Mucosa of descending colon (tissue), 3 donors: ENCODE results near the gene SFI1. TPM values are rescaled to one million over a fixed set of nuclear protein-coding genes. Genes with fewer than 3 reads are reported as not detected.
A peak's percentile ranks its signal among the peaks of the same experiment; 100 is the strongest.

Source experiments
- ATAC-seq: fragments of 200-7000 bp; cut with Tn5 transposase; one replicate; pipeline ENCODE4 v1.9.1; 2020; ENCODE audit warnings: mild to moderate bottlenecking, moderate library complexity
- DNase-seq, 3 donors: peaks; one replicate each; pipeline ENCODE4 v3.0.0-alpha.2; 2020
- H3K36me3 ChIP-seq: fragments of 200-600 bp; one replicate; pipeline ENCODE4 v1.8.0; 2021; ENCODE audit warnings: low read depth, mild to moderate bottlenecking
- H3K4me1 ChIP-seq: fragments of 200-600 bp; one replicate; pipeline ENCODE4 v1.8.0; 2021; ENCODE audit warnings: low read depth, mild to moderate bottlenecking
- H3K4me3 ChIP-seq: fragments of 200-600 bp; one replicate; pipeline ENCODE4 v1.8.0; 2021; ENCODE audit warnings: mild to moderate bottlenecking
- H3K9me3 ChIP-seq: fragments of 200-600 bp; one replicate; pipeline ENCODE4 v1.8.0; 2021; ENCODE audit warnings: mild to moderate bottlenecking
- CTCF ChIP-seq: fragments of 200-600 bp; IDR thresholded peaks from one replicate; pipeline ENCODE4 v1.8.0; 2022; ENCODE audit warnings: antibody characterized with exemption, mild to moderate bottlenecking
- intact Hi-C, 2 donors: fragments of 100-400 bp; cut with DNase I in 1 of 2; cut with micrococcal nuclease in 1 of 2; formaldehyde crosslinking; loops; one replicate each; pipeline versions ENCODE4 v1.11.0 to v1.11.1; 2022; cut with DNase I, micrococcal nuclease
- total RNA-seq, 3 donors: library from RNA; stranded (reverse); fragmentation: NEBNext Ultra II Directional in 2 of 3; extraction: Animal tissue kit (Norgen Biotek cat#: 25700) in 2 of 3; gene quantifications; one replicate each; pipeline versions ENCODE4 v1.2.1 to v1.2.4, GENCODE V29; 2021 to 2023
- donor health status: DM: no; HTN: no; CAD: no; lungs with moderate emphysema.
- donor health status: DM: no; HTN: no; CAD: no.
- donor health status: DM: no; HTN: yes; CAD: no.

Gene SFI1
- total RNA-seq, 3 donors from 2014 or later, result 34.4 to 52.6 (median 49.5) TPM

DNA sequence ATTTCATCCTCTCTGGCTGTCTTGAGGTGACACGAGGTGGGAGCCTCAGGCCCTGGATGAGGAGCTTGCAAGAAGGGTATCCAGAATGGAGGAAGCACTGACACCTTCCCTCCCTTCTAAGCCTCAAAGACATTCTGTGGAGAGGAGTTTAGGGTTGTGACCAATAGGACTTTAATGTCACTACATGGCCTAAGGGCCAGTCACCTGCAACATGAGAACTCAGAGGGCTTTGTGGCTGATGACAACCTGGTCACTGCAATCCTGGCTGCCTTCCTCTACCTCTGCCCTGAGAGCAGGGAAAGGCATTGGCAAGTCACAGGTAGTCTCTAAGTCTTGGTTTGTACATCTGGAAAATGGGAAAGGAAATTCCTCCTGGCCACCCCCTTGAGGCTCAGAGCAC is 132.0 kb downstream of the SFI1 start:
- Histone ChIP-seq H3K9me3 (no peaks in the 10 kb centered on the region), H3K4me3 (no peak overlapping the region), H3K4me1 (peaks cover 16% of the 10 kb centered on the region), H3K36me3 (no peaks in the 10 kb centered on the region)
- DNase-seq (peak in 1 of 3 donors; percentile 16), ATAC-seq (no peak)
- no peak for TF ChIP-seq CTCF
- intact Hi-C loops, result no loop called here

DNA sequence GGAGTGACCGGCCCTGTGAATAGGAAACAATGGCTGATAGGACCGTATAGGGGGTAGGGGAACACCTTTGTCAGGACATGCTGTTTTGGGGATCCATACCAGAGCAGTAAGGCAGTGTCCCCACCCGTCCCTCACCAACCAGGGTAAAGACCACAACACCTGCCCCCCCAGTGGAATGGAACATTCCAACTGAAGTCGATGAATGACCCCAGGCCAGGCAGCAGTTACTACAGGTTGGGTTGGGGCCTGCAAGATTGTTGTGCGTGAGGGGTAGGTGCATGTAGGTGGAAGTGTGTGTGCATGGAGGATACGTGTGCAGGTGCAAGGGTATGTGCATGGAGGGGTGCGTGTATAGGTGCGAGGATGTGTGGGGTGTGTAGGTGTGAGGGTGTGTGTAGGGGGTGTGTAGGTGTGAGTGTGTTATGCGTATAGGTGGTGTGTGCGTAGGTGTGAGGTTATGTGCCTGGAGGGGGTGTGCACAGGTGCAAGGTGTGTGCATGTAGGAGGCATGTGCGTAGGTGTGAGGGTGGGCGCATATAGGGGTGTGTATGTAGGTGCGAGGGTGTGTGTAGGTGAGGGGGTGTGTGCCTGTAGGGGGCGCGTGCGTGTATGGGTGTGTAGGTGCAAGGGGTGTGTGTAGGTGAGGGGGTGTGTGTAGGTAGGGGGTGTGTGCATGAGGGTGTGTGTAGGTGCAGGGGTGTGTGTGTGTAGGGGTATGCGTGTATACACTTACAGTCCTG is 132.8 kb downstream of the SFI1 start:
- peaks cover 22% of the 10 kb centered on the region for H3K4me1 ChIP-seq
- no peaks in the 10 kb centered on the region for H3K9me3 ChIP-seq
- DNase-seq (peak in 2 of 3 donors; percentile 28 to 60), ATAC-seq (no peak)
- intact Hi-C loops, result no loop called here
- H3K36me3 ChIP-seq, result no peaks in the 10 kb centered on the region
- H3K4me3 ChIP-seq, result no peak overlapping the region
- TF ChIP-seq CTCF, result no peak

DNA sequence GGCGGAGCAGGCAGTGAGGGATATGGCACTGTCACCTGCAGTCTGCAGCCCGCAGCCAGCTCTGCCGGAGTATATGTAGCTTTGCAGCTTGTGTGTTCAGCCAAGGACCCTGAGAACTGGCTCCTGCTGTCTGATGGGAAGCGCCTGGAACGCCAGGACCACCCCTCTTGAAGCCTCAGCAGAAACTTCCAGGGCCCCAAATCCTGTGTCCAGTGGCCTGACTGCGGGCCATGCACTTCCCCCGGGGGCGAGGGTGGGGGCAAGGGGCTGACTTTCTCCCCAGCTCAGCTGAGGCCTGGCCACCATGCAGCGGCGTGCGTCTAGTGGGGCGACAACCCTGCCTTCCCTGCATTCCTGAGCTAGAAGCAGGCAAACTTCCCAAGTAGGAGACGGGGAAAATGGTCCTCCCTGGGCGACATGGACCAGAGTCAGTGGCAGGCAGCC is 133.4 kb downstream of the SFI1 start:
- ATAC-seq (no peak), DNase-seq (peak in 1 of 3 donors; percentile 27)
- no peaks in the 10 kb centered on the region for H3K9me3 ChIP-seq
- peak overlapping the region; percentile 48 for H3K4me3 ChIP-seq
- H3K4me1 ChIP-seq, result peaks cover 22% of the 10 kb centered on the region
- TF ChIP-seq CTCF, result no peak
- intact Hi-C loops, result loop anchor here (5.0 to 10.0 kb wide), 2 partner anchors 67 to 75 kb away; no protein-coding TSS in a partner anchor
- no peaks in the 10 kb centered on the region for H3K36me3 ChIP-seq

- ATAC-seq (peak; percentile 81), DNase-seq (peak; percentile 72 to 94 (median 83))
- H3K36me3 ChIP-seq, result no peaks in the 10 kb centered on the region
- no peaks in the 10 kb centered on the region for H3K9me3 ChIP-seq
- peak overlapping the region; percentile 48 for H3K4me3 ChIP-seq
- TF ChIP-seq CTCF, result no peak
- intact Hi-C loops, result loop anchor here (5.0 to 10.0 kb wide), 2 partner anchors 68 to 76 kb away; no protein-coding TSS in a partner anchor
- peaks cover 23% of the 10 kb centered on the region for H3K4me1 ChIP-seq
Measured at GRCh38 chr22:31630331-31631329, 134.3 kb downstream of the SFI1 start.

GRCh38 chr22:31631436-31631835 is 135.1 kb downstream of the SFI1 start:
- ATAC-seq (no peak), DNase-seq (peak in 2 of 3 donors; percentile 28 to 47)
- Histone ChIP-seq H3K4me1 (peaks cover 24% of the 10 kb centered on the region), H3K4me3 (no peak overlapping the region), H3K9me3 (no peaks in the 10 kb centered on the region), H3K36me3 (no peaks in the 10 kb centered on the region)
- intact Hi-C loops, result loop anchor here (5.0 to 10.0 kb wide), 2 partner anchors 69 to 77 kb away; no protein-coding TSS in a partner anchor
- no peak for TF ChIP-seq CTCF
